Stimulated activated CD8-positive, alpha-beta memory T cell treated with anti-CD3 and anti-CD28 coated beads, Interleukin-12 subunit alpha, Interleukin-12 subunit beta, amount 100 ng/mL, for 1 hour (primary cell): ENCODE data around the gene MYRIP.
"Not testable (repeated sequence)": the region's sequence is repeated elsewhere in the genome, so short reads cannot be mapped to it uniquely, and the experiment has no call there.

Source experiments
- DNase-seq: peaks from one replicate; pipeline ENCODE4 v3.0.0-alpha.2; 2020; ENCODE audit warnings: low read depth

MYRIP gene

DNA sequence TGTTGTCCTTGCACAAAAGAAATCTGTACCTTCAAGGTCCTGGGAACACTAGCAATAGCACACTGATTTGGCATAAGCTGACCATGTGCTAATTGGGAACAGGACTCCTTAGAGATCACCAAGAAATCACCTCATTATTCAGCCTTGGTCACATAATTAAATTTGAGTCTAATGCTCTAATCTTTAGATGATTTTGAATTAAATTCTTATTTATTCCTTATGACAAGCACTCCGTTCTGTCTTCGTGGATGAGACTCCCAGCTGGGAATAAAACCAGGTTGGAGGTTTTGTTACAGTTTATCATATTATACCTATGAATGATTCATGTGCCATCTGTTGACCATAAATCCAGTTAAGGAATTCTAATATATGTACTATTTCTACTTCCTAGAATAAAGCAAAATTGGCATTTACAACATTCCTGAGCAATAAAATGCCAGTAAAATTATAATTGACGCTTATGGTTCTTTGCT, 162.2 kb downstream of the MYRIP start:
- no peak for DNase-seq

GRCh38 chr3:39972508-39972907, 163.1 kb downstream of the MYRIP start:
- no peak for DNase-seq

DNA sequence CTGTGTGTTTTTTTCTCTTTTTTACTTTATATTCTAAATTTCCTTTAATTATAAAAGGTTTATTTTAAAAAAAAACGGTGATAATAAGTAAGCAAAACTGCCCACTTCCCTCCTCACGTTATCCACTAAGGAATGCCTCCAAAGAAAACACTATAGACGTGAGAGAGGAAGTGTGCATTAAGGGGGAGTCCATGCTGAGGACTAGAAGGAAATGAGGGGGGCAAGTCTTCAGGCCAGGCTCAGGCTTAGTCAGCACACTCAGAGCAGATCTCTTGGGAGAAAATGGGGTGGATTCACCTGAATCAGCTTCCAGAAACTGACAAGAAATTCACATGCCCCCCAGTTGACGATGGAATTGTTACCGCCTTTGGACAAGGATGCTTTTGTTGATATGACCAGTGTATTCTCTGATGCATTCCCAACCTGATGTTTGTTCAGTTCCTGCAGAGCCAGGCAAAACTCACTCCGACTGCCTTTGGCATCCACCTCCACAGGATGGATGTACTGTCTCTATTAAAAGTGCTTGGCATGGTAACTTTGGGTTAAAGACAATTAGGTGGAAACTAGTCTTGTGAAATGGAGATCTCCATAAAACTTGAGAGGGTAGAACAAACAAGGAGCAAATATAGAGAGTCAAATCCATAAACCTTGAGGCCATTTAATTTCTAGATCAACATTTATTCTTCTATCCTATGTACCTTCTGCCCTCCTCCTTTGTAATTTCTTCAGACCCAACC, 167.8 kb downstream of the MYRIP start:
- DNase-seq = no peak

DNA sequence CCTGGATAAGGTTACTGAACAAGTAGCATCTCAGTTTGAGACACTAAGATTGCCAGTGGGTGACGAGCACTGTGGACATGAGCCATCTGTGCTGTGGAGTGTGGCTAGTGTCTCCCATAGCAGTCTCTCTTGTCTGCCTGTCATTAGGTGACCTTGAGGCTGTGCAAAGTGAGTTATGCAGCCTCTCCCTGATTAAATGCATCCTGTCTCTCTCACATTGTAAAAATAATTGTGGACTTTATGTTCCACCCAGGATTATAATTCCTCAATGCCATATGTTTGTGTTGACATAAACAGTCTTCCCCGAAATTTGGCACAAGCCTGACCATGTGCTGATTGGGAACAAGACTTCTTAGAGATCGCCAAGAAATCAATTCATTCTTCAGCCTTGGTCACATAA, 168.9 kb downstream of the MYRIP start:
- DNase-seq = no peak

DNA sequence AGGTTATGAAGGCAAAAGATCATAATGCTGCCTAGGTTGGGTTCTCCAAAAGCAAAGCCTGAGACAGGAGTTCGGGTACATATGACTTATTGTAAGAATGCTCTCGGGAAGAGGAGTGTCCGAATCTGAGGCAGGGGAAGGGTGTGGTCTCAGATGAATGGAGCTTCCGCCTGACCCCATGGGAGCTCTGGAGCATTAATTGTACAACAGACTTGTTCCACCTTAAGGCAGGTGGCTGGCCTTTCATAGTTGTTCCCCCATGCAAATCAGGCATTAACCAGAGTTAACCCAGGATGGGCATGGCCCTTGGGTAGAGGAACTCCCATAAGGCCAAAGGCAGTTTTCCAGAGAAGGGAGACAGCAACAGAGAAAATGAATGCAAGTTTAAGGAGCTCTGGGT, 170.6 kb downstream of the MYRIP start:
- DNase-seq = no peak

- no peak for DNase-seq
Observed at GRCh38 chr3:39980781-39981180, 171.4 kb downstream of the MYRIP start.

- DNase-seq = no peak
Observed at GRCh38 chr3:39981547-39982184, 172.3 kb downstream of the MYRIP start.

- DNase-seq = no peak
Observed at GRCh38 chr3:39982665-39983357, 173.4 kb downstream of the MYRIP start.

DNA sequence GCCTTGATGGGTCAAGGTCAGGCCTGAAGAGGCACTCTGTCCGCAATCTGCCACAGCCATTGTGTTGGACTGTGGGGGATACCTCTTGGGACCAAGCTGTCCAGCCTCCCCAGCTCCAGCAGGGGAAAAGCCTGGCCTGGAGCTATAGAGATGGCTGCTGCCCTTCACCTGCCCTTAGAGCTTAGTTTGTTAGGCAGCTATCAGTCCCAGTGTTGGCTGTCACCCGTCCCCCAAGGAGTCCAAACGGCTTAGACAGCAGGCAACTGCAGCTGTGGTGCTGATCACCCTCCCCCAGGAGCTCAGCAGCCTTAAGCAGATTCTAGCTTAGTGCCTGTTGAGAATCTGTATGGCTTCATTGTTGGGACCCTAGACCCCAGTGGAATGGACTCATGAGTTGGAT, 180.3 kb downstream of the MYRIP start:
- DNase-seq = no peak

- no peak for DNase-seq
Observed at GRCh38 chr3:39990532-39990931, 181.1 kb downstream of the MYRIP start.

DNA sequence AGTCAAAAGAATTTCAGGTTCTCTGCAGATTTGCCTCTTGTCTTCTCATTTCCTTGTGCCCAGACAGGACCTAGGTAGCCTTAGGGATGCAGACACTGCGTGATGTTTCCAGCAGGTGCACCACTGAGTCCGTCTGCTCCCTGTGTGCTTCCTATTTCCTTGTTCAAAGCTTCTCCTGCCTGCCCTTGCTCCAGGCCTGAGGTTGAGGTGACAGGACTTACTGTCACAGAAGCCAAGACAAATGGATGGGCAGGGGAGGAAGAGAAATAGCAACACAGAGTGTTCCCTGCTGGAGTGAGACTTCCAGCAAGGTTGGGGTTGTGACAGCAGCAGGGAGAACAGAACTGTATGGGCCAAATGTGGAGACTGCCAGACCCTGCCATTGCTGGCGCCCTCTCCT, 199.4 kb downstream of the MYRIP start:
- DNase-seq = no peak

DNA sequence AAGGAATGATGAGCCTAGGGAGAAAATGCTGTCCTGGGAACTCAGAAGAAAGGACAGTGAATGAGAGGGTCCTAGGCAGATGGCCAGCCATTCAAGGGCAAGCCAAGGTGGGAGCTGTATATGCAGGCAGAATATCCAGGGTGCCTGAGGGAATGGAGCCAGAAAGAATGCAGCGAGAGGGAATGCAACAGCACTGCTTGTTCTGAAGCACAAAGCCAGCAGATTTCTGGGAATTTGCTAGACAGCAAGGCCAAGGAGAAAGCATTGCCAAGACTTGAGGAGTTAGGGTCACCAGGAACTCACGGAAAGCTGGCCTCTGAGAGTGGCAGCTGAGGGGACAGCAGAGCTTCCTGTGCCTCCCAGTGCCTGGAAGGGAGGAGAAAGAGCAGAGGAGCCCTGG, 200.6 kb downstream of the MYRIP start:
- DNase-seq = no peak

- no peak for DNase-seq
Observed at GRCh38 chr3:40012381-40012780, 203.0 kb downstream of the MYRIP start.

GRCh38 chr3:40016391-40016790, 207.0 kb downstream of the MYRIP start:
- no peak for DNase-seq

DNA sequence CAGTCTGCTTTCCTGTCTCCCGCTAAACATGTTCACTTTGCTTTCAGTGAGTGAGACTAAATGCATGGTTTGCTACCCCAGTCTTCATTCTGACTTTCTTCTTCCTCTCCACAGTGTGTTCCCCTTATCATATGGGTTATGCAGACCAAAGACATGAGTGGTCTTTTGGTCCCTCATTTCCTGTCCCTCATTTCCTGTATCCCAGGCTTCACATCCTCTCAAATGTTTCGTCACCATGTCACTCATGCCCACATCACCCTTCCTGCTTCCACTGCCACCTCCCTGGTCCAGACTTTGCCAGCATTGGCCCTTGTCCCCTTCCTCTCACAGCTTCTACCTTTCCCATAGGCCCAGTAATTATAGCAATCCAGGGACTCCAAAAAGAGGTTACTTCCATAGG, 209.0 kb downstream of the MYRIP start:
- DNase-seq = no peak

- DNase-seq = no peak
Observed at GRCh38 chr3:40019376-40019775, 210.0 kb downstream of the MYRIP start.

- DNase-seq = no peak
Observed at GRCh38 chr3:40020689-40021088, 211.3 kb downstream of the MYRIP start.

GRCh38 chr3:40021338-40021737, 211.9 kb downstream of the MYRIP start:
- DNase-seq = no peak

DNA sequence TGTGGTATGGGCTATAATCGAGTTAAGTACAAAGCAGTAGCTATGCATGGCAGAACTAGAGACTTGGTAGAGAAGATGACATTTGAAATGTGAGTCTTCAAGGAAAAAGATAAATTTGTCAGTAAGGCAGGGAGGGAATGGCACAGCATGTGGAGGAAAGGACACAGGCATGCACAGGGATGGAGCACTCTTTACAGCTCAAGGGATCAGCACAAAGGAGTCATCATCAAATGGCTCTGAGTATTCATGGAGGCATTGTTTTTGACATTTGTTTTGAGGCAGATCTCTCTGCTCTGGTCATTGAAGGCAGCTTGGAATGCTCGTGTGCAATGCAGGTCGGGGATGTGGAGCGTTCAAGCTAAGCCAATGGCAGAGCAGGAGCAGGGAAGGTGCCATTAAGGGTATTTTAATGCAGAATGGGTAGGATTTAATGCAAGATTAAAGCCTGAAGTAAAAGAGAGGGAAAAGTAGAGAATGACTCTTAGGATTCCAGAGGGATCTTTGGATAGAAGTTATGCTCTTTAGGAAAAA, 213.0 kb downstream of the MYRIP start:
- DNase-seq = no peak

DNA sequence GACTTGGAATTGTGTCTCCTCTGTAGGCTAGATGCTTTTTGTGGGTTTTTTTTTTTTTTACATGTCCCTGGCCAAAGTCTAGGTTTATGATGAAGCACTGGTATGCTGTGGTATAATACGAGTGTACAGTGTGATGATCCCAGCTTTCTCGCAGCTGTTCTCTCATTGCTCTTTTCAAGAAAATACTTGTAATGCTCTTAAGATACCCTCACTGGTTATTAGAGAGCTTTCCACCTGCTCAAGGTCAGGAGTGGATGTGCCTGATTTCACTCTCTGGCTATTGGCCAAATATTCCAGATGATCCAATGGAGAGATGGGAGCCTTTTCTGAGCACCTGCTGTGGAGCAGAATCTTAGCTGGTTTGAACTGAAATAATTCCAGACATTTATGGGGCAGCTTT, 215.1 kb downstream of the MYRIP start:
- no peak for DNase-seq

GRCh38 chr3:40025892-40026291, 216.5 kb downstream of the MYRIP start:
- not testable (repeated sequence) for DNase-seq

DNA sequence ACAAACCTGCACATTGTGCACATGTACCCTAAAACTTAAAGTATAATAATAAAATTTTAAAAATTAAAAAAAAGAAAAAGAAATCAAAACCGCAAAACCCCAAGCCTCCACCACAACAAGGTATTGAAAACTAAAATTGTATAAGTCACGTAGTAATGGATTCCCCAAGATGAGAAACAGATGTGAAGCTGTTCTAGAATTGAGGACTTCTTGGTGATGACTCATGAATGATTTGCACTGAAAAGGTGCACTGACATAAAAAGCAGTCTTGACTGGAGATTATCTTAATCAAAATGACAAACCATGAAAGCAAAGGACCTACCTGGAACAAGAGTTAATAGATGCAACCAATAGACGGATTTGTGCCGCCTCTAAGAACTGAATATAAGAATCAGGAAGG, 225.8 kb downstream of the MYRIP start:
- DNase-seq = no peak

GRCh38 chr3:40037582-40037981, 228.2 kb downstream of the MYRIP start:
- no peak for DNase-seq
